ENCODE data around the gene ARSG. TPM values are rescaled to one million over a fixed set of nuclear protein-coding genes. Genes with fewer than 3 reads are reported as not detected.

The ARSG gene
- total RNA-seq, 1 donor from 2014 or later = 19.6 TPM

GRCh38 chr17:68461122-68461539, 169.8 kb downstream of the ARSG start:
- no peaks in the 10 kb centered on the region for H3K9me3 Mint-ChIP-seq
- H3K27ac Mint-ChIP-seq = no peak overlapping the region
- TF ChIP-seq, protein P1, sequence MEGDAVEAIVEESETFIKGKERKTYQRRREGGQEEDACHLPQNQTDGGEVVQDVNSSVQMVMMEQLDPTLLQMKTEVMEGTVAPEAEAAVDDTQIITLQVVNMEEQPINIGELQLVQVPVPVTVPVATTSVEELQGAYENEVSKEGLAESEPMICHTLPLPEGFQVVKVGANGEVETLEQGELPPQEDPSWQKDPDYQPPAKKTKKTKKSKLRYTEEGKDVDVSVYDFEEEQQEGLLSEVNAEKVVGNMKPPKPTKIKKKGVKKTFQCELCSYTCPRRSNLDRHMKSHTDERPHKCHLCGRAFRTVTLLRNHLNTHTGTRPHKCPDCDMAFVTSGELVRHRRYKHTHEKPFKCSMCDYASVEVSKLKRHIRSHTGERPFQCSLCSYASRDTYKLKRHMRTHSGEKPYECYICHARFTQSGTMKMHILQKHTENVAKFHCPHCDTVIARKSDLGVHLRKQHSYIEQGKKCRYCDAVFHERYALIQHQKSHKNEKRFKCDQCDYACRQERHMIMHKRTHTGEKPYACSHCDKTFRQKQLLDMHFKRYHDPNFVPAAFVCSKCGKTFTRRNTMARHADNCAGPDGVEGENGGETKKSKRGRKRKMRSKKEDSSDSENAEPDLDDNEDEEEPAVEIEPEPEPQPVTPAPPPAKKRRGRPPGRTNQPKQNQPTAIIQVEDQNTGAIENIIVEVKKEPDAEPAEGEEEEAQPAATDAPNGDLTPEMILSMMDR (IDR thresholded peaks at IDR 0.05) = no peak
- intact Hi-C loops (cut with micrococcal nuclease) = loop anchor here (5.0 to 10.0 kb wide), 3 partner anchors 636 to 1736 kb away; partner anchors contain the start of genes BPTF and PITPNC1
- H3K27me3 Mint-ChIP-seq = no peaks in the 10 kb centered on the region
- ATAC-seq (ENCODE audit: low read depth) = no peak
- H3K4me3 Mint-ChIP-seq = no peak overlapping the region
- peaks cover 28% of the 10 kb centered on the region for H3K4me1 Mint-ChIP-seq
- ChIA-PET CTCF (interaction anchor here (0.7 to 3.1 kb wide), 4 partner anchors 260 to 519 kb away, joined by 3 to 10 read pairs (median 3); no protein-coding TSS in a partner anchor), POLR2A (interaction anchor here (1.0 to 4.6 kb wide), 2 partner anchors 51 to 255 kb away, joined by 3 to 24 read pairs; partner anchors contain the start of gene PRKAR1A)
- DNase-seq = no peak
- no peaks in the 10 kb centered on the region for H3K36me3 Mint-ChIP-seq (ENCODE audit: low read depth)

- H3K4me3 Mint-ChIP-seq = no peak overlapping the region
- no peaks in the 10 kb centered on the region for H3K27me3 Mint-ChIP-seq
- CTCF ChIA-PET = interaction anchor here (1.3 kb wide), 3 partner anchors 199 to 503 kb away, joined by 3 to 5 read pairs (median 5); no protein-coding TSS in a partner anchor
- no peak for DNase-seq
- no peaks in the 10 kb centered on the region for H3K9me3 Mint-ChIP-seq
- peaks cover 24% of the 10 kb centered on the region for H3K4me1 Mint-ChIP-seq
- no peaks in the 10 kb centered on the region for H3K36me3 Mint-ChIP-seq (ENCODE audit: low read depth)
- intact Hi-C loops (cut with micrococcal nuclease) = loop anchor here (5.0 to 10.0 kb wide), 3 partner anchors 637 to 1737 kb away; partner anchors contain the start of genes BPTF and PITPNC1
- no peak overlapping the region for H3K27ac Mint-ChIP-seq
- ATAC-seq (ENCODE audit: low read depth) = no peak
- TF ChIP-seq, protein P1 (IDR thresholded peaks at IDR 0.05) = no peak
- POLR2A ChIA-PET = interaction anchor here (0.6 kb wide), 1 partner anchor 62 kb away, joined by 3 read pairs; no protein-coding TSS in a partner anchor
Observed at GRCh38 chr17:68461589-68461988, 170.3 kb downstream of the ARSG start.

- intact Hi-C loops (cut with micrococcal nuclease) = loop anchor here (1.0 to 10.0 kb wide), 10 partner anchors 26 to 1738 kb away; partner anchors contain the start of genes BPTF, NOL11 and PITPNC1
- H3K27ac Mint-ChIP-seq = no peak overlapping the region
- POLR2A ChIA-PET = no interaction called here
- CTCF ChIA-PET = interaction anchor here (0.6 to 1.3 kb wide), 7 partner anchors 26 to 520 kb away, joined by 3 to 5 read pairs (median 5); no protein-coding TSS in a partner anchor
- no peaks in the 10 kb centered on the region for H3K9me3 Mint-ChIP-seq
- TF ChIP-seq, protein P1 (IDR thresholded peaks at IDR 0.05) = peak; percentile 62
- no peak overlapping the region for H3K4me3 Mint-ChIP-seq
- ATAC-seq (ENCODE audit: low read depth) (peak; percentile 90), DNase-seq (peak; percentile 32)
- H3K4me1 Mint-ChIP-seq = peaks cover 19% of the 10 kb centered on the region
- H3K36me3 Mint-ChIP-seq (ENCODE audit: low read depth) = no peaks in the 10 kb centered on the region
- H3K27me3 Mint-ChIP-seq = no peaks in the 10 kb centered on the region
Observed at GRCh38 chr17:68462381-68463210, 171.3 kb downstream of the ARSG start.

GRCh38 chr17:68463211-68464019, 172.1 kb downstream of the ARSG start:
- Mint-ChIP-seq H3K27me3 (no peaks in the 10 kb centered on the region), H3K36me3 (ENCODE audit: low read depth) (no peaks in the 10 kb centered on the region), H3K27ac (no peak overlapping the region), H3K4me1 (peaks cover 11% of the 10 kb centered on the region), H3K4me3 (no peak overlapping the region), H3K9me3 (no peaks in the 10 kb centered on the region)
- ChIA-PET POLR2A (interaction anchor here (0.6 to 1.4 kb wide), 2 partner anchors 49 to 216 kb away, joined by 3 to 5 read pairs; partner anchors contain the start of gene PRKAR1A), CTCF (interaction anchor here (0.6 to 2.1 kb wide), 5 partner anchors 8 to 406 kb away, joined by 3 to 8 read pairs (median 4); no protein-coding TSS in a partner anchor)
- TF ChIP-seq, protein P1 (IDR thresholded peaks at IDR 0.05) = no peak
- ATAC-seq (ENCODE audit: low read depth) = no peak
- intact Hi-C loops (cut with micrococcal nuclease) = loop anchor here (1.0 to 10.0 kb wide), 10 partner anchors 27 to 1739 kb away; partner anchors contain the start of genes BPTF, NOL11 and PITPNC1
- DNase-seq = no peak
